Stimulated activated CD4-positive, alpha-beta T cell treated with anti-CD3 and anti-CD28 coated beads, Interleukin-1b, Interleukin-23, amount 100 ng/mL, for 24 hours (primary cell): Measurements from ENCODE around the gene MTHFD1L.
"Not testable (repeated sequence)": the region's sequence is repeated elsewhere in the genome, so short reads cannot be mapped to it uniquely, and the experiment has no call there.

Experiments
- DNase-seq, 4 experiments: peaks; one replicate each; pipeline ENCODE4 v3.0.0-alpha.2; 2020; ENCODE audit warnings: low read depth in 4 of 4, low spot score in 1 of 4

Gene MTHFD1L

DNA sequence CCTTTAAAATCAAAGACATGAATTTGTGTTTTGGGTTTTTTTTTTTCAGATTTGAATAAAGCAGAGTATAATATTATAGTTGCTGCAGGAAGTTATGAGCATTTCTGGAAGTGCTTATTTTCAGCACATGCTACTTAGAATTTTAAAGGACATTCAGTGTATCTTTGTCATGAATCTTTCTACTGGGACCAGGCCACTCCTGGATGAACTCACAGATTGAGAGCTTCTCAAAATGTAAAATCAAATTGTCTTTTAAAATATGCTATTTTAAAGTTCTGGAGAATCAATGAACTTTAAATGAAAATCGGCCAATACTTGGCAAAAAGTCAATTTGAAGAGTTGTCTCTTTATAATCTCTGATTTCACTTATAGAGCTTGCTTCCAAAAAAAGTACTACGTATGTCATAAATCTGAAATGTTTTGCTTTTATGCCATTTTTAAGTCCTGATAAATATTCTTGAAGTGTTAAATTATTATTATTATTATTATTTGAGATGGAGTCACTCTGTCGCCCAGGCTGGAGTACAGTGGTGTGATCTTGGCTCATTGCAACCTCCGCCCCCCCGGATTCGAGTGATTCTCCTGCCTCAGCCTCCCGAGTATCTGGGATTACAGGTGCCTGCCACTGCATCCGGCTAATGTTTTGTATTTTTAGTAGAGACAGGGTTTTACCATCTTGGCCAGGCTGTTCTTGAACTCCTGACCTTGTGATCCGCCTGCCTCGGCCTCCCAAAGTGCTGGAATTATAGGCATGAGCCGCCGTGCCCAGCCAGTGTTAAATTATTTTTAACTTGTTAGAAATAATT is 198.5 kb downstream of the MTHFD1L start:
- no peak for DNase-seq

GRCh38 chr6:151065027-151065815 is 199.7 kb downstream of the MTHFD1L start:
- DNase-seq, result no peak

- no peak for DNase-seq
Measured at GRCh38 chr6:151067684-151068596, 202.4 kb downstream of the MTHFD1L start.

- DNase-seq, result no peak
Measured at GRCh38 chr6:151068761-151069312, 203.3 kb downstream of the MTHFD1L start.

- no peak for DNase-seq
Measured at GRCh38 chr6:151069641-151070040, 204.1 kb downstream of the MTHFD1L start.

- DNase-seq, result no peak
Measured at GRCh38 chr6:151070631-151071051, 205.1 kb downstream of the MTHFD1L start.

DNA sequence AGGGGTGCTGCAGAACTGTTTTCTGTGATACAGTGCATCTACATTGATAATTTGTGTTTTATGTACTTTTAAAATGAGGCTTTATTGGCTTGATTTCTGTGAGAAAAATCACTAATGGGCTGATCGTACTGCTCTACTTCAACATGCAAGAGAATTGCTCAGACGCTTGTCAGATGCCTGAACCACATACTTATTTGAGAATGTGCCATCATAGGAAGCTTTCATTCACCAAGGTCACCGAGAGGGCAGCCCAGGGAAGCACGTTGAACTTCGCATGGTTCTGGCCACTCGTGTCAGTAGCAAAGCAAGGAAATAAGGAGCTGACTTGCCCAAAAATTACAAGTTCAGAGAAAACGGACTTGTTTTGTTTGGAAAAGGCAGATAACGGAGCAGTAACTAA is 205.8 kb downstream of the MTHFD1L start:
- no peak for DNase-seq

- no peak for DNase-seq
Measured at GRCh38 chr6:151073146-151073545, 207.6 kb downstream of the MTHFD1L start.

- DNase-seq, result no peak
Measured at GRCh38 chr6:151073701-151074100, 208.2 kb downstream of the MTHFD1L start.

DNA sequence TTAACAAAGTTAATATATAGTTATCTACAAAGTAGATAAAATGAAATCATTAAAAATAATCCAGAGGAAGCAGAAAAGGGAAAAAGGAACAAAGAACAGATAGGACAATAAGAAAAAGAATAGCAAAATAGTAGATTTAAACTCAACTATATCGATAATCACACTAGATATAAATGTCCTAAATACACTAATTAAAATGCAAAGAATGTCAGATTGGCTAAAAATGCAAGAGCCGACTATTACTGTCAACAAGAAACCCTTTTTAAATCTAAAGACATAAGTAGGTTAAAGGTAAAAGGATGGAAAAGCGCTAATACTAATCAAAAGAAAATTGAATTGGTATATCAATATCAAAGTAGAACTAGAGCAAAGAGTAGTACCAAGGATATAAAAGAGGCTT is 209.5 kb downstream of the MTHFD1L start:
- no peak for DNase-seq

DNA sequence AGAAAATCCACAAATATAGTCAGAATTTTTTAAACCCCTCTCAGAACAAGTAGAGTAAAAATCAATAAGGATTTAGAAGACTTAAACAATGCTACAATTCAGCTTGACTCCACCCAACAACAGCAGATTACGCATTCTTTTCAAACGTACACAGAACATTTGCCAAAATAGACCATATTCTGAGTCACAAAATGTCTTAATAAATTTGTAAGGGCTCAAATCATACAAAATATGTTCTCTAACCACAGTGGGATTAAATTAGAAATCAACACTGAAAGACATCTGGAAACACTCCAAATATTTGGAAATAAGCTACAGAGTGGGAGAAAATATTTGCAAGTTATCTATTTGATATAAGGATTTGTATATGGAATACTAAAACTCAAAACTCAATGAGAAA is 210.0 kb downstream of the MTHFD1L start:
- DNase-seq, result no peak

DNA sequence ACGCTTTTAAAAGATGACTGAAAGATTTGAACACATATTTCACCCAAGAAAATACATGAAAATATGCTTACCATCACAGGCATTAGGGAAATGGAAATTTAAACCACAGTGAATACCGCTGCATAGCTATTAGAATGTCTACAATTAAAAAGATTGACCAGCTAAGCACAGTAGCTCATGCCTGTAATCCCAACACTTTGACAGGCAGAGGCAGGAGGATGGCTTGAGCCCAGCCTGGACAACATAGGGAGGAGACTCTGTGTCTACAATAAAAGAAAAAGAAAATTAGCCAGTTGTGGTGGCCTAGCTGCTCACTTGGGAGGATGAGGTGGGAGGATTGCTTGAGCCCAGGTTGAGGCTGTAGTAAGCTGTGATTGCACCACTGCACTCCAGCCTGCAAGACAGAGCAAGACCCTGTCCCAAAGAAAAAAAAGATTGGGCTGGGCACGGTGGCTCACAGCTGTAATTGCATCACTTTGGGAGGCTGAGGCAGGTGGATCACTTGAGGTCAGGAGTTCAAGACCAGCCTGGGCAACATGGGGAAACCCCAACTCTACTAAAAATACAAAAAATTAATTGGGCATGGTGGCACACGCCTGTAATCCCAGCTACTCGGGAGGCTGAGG is 210.5 kb downstream of the MTHFD1L start:
- DNase-seq, result no peak

- DNase-seq, result no peak
Measured at GRCh38 chr6:151078655-151079054, 213.2 kb downstream of the MTHFD1L start.

GRCh38 chr6:151081656-151082055 is 216.2 kb downstream of the MTHFD1L start:
- no peak for DNase-seq

DNA sequence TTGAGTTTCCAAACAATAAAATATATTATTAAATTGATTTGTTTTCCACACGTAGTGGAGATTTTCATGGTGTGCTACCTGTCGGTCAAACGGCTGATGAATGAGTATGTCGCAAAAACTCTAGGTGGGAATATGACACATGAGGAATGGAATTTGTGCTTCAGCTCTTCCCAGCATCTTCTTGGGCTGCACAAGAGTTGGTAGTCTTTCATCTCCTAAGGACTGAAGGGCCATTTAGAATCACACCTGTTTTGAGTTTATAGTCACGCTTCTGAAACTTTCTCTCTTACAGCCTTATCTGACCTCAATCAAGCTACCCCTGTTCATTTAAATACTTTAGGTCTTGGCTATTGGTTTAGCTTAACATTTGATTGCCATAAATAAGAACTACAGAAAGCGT is 216.6 kb downstream of the MTHFD1L start:
- DNase-seq, result no peak

DNA sequence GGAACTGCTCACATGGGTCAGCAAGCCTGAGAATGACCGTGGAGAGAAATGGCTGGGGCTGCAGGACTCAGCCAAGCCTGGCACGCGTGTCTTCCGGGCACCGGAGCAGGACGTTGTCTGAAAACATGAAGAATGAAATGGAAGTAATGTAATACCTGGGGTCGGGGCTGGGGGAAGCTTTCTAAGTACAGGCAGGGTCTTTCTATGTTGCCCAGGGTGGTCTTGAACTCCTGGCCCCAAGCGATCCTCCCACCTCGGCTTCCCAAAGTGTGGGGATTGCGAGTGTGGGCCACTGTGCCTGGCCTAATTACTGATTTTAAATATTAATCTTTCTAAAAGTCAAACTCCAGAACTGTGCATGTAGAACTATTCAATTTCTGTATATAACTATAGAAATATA is 218.8 kb downstream of the MTHFD1L start:
- DNase-seq, result no peak

GRCh38 chr6:151087055-151087454 is 221.6 kb downstream of the MTHFD1L start:
- not testable (repeated sequence) for DNase-seq

DNA sequence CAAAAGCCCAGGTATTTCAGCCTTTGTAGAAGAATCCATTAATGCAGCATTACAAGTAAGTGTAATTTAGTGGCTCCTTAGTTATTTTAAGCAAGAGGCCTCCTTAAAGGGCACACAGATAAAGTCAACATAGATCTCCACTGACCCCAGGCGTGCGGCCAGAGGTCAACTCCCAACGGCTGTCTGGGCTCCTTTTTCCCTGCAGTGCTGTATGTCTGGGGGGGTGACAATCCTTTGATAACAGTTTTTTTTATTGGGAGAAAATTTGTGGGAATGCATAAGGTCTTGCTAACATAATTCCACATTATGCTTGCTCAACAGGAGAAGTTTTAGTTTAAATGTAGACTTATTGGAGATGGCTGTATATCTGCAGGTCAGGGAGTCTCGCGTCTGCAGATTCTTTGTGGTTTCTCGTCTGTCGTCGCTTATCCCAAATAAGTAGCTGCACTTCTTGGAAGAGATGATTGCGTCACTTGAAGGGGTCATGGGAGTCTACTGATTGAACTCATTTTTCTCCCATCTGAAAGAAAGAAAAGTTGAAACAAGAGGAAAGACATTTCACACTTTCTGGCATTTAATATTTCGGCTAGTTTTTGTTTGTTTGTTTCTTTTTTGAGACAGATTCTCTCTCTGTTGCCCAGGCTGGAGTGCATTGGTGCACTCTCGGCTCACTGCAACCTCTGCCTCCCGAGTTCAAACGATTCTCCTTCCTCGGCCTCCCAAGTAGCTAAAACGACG is 222.5 kb downstream of the MTHFD1L start:
- no peak for DNase-seq

GRCh38 chr6:151088599-151088935 is 223.1 kb downstream of the MTHFD1L start:
- DNase-seq, result no peak

- DNase-seq, result no peak
Measured at GRCh38 chr6:151088963-151089362, 223.5 kb downstream of the MTHFD1L start.
